WTC11 (cell line): ENCODE data around the gene HECW1.

Experiments
- CTCF ChIP-seq: fragments of 200-600 bp; IDR thresholded peaks from 2 replicates; pipeline ENCODE4 v1.8.0; 2022; ENCODE audit warnings: antibody characterized with exemption
- ESRRA ChIP-seq: sonication (generic); formaldehyde crosslinking; IDR thresholded peaks from 2 replicates; pipeline ENCODE4 v1.8.1; 2022; ENCODE audit warnings: mild to moderate bottlenecking, missing genetic modification reagents, borderline replicate concordance
- ETV6 ChIP-seq: sonication (generic); formaldehyde crosslinking; IDR thresholded peaks from 2 replicates; pipeline ENCODE4 v1.8.1; 2022; ENCODE audit warnings: mild to moderate bottlenecking, missing genetic modification reagents
- FOXK1 ChIP-seq: sonication (generic); formaldehyde crosslinking; IDR thresholded peaks from 2 replicates; pipeline ENCODE4 v1.8.0; 2022; ENCODE audit warnings: mild to moderate bottlenecking, moderate library complexity, missing genetic modification reagents
- GTF2I ChIP-seq: fragments of 250-450 bp; sonication (Bioruptor Pico); conservative IDR thresholded peaks from 2 replicates; pipeline ENCODE4 v1.4.0; 2021; ENCODE audit warnings: mild to moderate bottlenecking
- MAX ChIP-seq: sonication (generic); formaldehyde crosslinking; IDR thresholded peaks from 2 replicates; pipeline ENCODE4 v1.8.0; 2022; ENCODE audit warnings: mild to moderate bottlenecking, missing genetic modification reagents
- NFYB ChIP-seq: sonication (generic); formaldehyde crosslinking; conservative IDR thresholded peaks from 2 replicates; pipeline ENCODE4 v1.8.0; 2022; ENCODE audit warnings: low read depth, missing genetic modification reagents
- NR2C2 ChIP-seq: sonication (generic); formaldehyde crosslinking; IDR thresholded peaks from 2 replicates; pipeline ENCODE4 v1.8.0; 2022; ENCODE audit warnings: mild to moderate bottlenecking, missing genetic modification reagents
- RELA ChIP-seq: sonication (generic); formaldehyde crosslinking; IDR thresholded peaks from 2 replicates; pipeline ENCODE4 v1.8.1; 2022; ENCODE audit warnings: missing genetic modification reagents, mild to moderate bottlenecking, borderline replicate concordance
- RORB ChIP-seq: fragments of 250-450 bp; sonication (Bioruptor Pico); IDR thresholded peaks from 2 replicates; pipeline ENCODE4 v1.9.0; 2021; ENCODE audit warnings: mild to moderate bottlenecking
- ZNF416 ChIP-seq: fragments of 250-450 bp; sonication (Bioruptor Pico); IDR thresholded peaks from 2 replicates; pipeline ENCODE4 v1.9.0; 2021; ENCODE audit warnings: mild to moderate bottlenecking, inconsistent platforms
- TF ChIP-seq, protein P1 (sequence below): sonication (generic); formaldehyde crosslinking; IDR thresholded peaks from 2 replicates; pipeline ENCODE4 v1.8.1; 2022; ENCODE audit warnings: low read depth, mild to moderate bottlenecking, moderate library complexity, missing genetic modification reagents, borderline replicate concordance
- TF ChIP-seq, protein P2 (sequence below): sonication (generic); formaldehyde crosslinking; conservative IDR thresholded peaks from 2 replicates; pipeline ENCODE4 v1.8.1; 2022; ENCODE audit warnings: mild to moderate bottlenecking, missing genetic modification reagents
- TF ChIP-seq, protein P3 (sequence below): sonication (generic); formaldehyde crosslinking; IDR thresholded peaks from 2 replicates; pipeline ENCODE4 v1.8.1; 2023; ENCODE audit warnings: mild to moderate bottlenecking, missing genetic modification reagents, moderate library complexity

GRCh38 chr7:43528576-43529354 is 416.3 kb downstream of the HECW1 start:
- no peak for TF ChIP-seq CTCF
- no peak for TF ChIP-seq MAX (CRISPR knock-in tag)
- no peak for TF ChIP-seq ESRRA (CRISPR knock-in tag)
- TF ChIP-seq ETV6 (CRISPR knock-in tag): no peak
- no peak for TF ChIP-seq GTF2I (CRISPR knock-in tag)
- TF ChIP-seq, protein P1, sequence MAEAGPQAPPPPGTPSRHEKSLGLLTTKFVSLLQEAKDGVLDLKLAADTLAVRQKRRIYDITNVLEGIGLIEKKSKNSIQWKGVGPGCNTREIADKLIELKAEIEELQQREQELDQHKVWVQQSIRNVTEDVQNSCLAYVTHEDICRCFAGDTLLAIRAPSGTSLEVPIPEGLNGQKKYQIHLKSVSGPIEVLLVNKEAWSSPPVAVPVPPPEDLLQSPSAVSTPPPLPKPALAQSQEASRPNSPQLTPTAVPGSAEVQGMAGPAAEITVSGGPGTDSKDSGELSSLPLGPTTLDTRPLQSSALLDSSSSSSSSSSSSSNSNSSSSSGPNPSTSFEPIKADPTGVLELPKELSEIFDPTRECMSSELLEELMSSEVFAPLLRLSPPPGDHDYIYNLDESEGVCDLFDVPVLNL (CRISPR knock-in tag): no peak
- TF ChIP-seq, protein P2, sequence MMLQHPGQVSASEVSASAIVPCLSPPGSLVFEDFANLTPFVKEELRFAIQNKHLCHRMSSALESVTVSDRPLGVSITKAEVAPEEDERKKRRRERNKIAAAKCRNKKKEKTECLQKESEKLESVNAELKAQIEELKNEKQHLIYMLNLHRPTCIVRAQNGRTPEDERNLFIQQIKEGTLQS (CRISPR knock-in tag): no peak
- TF ChIP-seq RELA: no peak
- TF ChIP-seq ZNF416: no peak
- TF ChIP-seq NR2C2 (CRISPR knock-in tag): no peak
- no peak for TF ChIP-seq RORB (CRISPR knock-in tag)
- no peak for TF ChIP-seq FOXK1 (CRISPR knock-in tag)
- TF ChIP-seq, protein P3, sequence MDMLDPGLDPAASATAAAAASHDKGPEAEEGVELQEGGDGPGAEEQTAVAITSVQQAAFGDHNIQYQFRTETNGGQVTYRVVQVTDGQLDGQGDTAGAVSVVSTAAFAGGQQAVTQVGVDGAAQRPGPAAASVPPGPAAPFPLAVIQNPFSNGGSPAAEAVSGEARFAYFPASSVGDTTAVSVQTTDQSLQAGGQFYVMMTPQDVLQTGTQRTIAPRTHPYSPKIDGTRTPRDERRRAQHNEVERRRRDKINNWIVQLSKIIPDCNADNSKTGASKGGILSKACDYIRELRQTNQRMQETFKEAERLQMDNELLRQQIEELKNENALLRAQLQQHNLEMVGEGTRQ (CRISPR knock-in tag): no peak
- TF ChIP-seq NFYB (CRISPR knock-in tag): no peak
